ENCODE data around the gene RABGAP1L.

RABGAP1L gene

GRCh38 chr1:174984952-174985351, 825.6 kb downstream of the RABGAP1L start:
- no peak for DNase-seq (ENCODE audit: low read depth)
- TF ChIP-seq, protein P1, sequence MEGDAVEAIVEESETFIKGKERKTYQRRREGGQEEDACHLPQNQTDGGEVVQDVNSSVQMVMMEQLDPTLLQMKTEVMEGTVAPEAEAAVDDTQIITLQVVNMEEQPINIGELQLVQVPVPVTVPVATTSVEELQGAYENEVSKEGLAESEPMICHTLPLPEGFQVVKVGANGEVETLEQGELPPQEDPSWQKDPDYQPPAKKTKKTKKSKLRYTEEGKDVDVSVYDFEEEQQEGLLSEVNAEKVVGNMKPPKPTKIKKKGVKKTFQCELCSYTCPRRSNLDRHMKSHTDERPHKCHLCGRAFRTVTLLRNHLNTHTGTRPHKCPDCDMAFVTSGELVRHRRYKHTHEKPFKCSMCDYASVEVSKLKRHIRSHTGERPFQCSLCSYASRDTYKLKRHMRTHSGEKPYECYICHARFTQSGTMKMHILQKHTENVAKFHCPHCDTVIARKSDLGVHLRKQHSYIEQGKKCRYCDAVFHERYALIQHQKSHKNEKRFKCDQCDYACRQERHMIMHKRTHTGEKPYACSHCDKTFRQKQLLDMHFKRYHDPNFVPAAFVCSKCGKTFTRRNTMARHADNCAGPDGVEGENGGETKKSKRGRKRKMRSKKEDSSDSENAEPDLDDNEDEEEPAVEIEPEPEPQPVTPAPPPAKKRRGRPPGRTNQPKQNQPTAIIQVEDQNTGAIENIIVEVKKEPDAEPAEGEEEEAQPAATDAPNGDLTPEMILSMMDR (IDR thresholded peaks at IDR 0.05; ENCODE audit: low read depth, low read length, missing control alignments) = no peak
- no peak overlapping the region for H3K4me3 ChIP-seq (ENCODE audit: low read depth, low read length)

DNA sequence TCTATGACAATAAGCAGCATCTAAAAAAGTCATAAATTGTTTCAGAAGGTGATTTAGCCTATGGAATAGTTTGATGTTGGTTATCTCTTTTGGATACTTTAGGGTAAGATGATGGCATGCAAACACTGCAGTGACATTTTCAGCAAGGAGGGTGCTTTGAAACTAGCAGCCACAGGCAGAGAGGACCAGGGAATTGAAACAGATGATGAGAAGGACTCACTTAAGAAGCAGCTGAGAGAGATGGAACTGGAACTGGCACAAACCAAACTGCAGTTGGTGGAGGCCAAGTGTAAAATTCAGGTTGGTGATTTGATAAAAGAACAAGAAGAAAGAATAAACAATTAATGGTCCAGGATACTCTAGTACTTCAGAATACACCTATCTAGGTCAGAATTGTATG, 829.2 kb downstream of the RABGAP1L start:
- no peak for DNase-seq (ENCODE audit: low read depth)
- TF ChIP-seq, protein P1 (IDR thresholded peaks at IDR 0.05; ENCODE audit: low read depth, low read length, missing control alignments) = no peak
- H3K4me3 ChIP-seq (ENCODE audit: low read depth, low read length) = no peak overlapping the region

DNA sequence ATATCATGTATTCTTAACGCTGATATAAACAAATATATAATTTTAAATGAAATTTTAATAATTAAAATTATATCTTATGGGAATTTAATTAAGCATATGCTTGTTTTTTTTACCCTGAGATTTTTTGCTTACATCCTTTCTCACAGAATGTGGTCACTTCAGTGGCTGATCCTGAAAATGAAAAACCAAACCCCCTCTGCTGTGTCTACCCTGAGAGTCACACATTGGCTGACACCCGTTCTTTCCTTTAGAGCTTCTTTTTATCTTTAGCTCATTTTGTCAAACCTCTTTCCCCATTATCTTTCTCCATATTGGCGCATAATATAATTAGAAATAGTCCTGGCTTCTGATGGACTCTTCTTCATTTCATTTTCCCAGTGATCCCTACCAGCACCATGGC, 829.7 kb downstream of the RABGAP1L start:
- no peak for DNase-seq (ENCODE audit: low read depth)
- TF ChIP-seq, protein P1 (IDR thresholded peaks at IDR 0.05; ENCODE audit: low read depth, low read length, missing control alignments) = no peak
- no peak overlapping the region for H3K4me3 ChIP-seq (ENCODE audit: low read depth, low read length)

DNA sequence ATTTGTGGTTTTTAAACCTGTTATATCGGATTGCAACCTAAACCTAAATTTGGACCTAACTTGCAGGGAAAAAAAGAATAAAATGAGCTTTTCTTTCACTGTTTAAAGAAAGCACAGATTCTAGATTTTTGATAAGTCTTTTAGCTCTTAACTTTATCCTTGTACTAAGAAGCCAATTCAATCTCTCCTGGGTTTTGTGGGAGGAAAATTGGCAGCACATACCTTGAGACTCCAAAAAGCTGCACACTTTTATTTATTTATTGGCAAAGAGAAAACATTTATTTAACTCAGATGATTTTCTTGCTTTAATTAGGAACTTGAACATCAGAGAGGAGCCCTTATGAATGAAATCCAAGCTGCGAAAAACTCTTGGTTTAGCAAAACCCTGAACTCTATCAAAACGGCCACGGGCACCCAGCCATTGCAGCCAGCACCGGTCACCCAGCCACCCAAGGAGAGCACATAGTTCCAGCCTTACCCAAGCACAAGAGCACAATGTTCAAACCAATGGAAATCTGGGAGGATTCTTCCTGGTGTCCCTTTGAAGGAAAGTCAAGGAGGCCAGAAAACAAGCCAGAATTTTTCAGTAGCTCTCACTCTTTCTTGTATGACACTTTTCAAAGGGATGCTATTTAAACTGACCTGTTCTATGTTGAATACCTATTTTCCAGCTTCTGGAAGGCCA, 830.4 kb downstream of the RABGAP1L start:
- no peak for DNase-seq (ENCODE audit: low read depth)
- H3K4me3 ChIP-seq (ENCODE audit: low read depth, low read length) = no peak overlapping the region
- TF ChIP-seq, protein P1 (IDR thresholded peaks at IDR 0.05; ENCODE audit: low read depth, low read length, missing control alignments) = no peak

GRCh38 chr1:174990382-174990999, 831.2 kb downstream of the RABGAP1L start:
- TF ChIP-seq, protein P1 (IDR thresholded peaks at IDR 0.05; ENCODE audit: low read depth, low read length, missing control alignments) = no peak
- no peak for DNase-seq (ENCODE audit: low read depth)
- H3K4me3 ChIP-seq (ENCODE audit: low read depth, low read length) = peak overlapping the region; percentile 30; the same call in 1 of the 2 replicates

DNA sequence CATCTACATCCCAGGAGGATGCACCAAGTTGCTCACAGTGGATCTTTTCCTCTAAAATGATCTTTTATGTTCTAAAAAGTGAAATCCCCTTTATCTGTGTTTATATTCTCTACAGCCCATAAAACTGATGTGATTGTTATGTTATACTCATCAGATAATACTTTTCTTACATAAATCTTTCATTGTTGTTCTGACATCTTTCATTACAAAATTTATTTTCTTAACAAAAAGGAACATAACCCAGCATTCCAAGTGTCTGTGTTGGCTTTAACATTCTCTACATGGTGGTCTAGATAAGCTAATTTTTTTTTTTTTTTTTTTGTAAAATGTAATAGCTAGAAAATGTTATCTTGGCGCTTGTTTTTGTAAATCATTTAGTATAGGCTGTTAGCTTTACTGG, 832.2 kb downstream of the RABGAP1L start:
- H3K4me3 ChIP-seq (ENCODE audit: low read depth, low read length) = no peak overlapping the region
- no peak for DNase-seq (ENCODE audit: low read depth)
- TF ChIP-seq, protein P1 (IDR thresholded peaks at IDR 0.05; ENCODE audit: low read depth, low read length, missing control alignments) = no peak

DNA sequence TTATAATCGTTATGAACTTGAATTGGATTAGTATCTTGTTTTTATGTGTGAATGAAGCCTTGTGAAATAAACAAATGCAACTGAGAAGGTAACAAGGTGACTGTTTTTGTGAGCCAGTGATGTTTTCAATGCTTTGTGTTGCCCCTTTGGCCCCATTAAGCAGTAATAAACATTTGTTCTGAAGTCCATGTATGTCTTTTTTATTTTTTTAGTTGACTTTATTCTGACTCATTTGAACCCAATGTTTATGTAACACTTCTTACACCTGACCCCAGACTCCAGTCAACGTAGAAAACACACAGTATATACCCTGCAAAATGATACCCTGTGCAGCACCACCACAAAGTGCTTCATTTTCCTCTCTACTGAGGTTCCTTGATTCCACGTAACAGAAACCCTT, 835.8 kb downstream of the RABGAP1L start:
- H3K4me3 ChIP-seq (ENCODE audit: low read depth, low read length) = no peak overlapping the region
- DNase-seq (ENCODE audit: low read depth) = no peak
- TF ChIP-seq, protein P1 (IDR thresholded peaks at IDR 0.05; ENCODE audit: low read depth, low read length, missing control alignments) = no peak

Measured in GM12864 (cell line).